DMS 273 treated with DMSO at 0.1 percent for 48 hours (cell line): ENCODE measurements around the gene TMEM72.

Source experiments
- DNase-seq: peaks from one replicate; lab custom pipeline; 2025; lab: John Stamatoyannopoulos, UW

TMEM72 gene

DNA sequence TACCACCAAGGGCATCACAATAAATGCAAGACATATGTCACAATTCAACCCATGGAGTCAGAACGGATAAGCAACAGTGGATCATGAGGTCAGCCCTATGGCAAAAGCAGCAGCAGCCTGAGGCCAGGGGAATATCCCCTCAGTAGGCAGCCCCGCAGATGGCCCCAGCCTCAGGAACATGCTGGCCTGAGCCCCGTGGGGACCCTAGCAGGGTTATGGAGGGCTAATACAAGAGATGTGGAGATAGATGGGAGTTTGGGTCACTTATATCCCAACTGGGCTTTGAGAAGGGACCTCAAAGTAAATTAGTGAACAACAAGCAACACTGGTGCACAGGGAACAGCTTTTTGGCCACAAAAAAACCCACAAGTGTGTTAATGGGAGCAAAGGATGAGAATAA is 9.1 kb downstream of the TMEM72 start:
- DNase-seq: no peak

GRCh38 chr10:44921061-44921460 is 9.9 kb downstream of the TMEM72 start:
- DNase-seq: no peak

GRCh38 chr10:44921506-44921905 is 10.4 kb downstream of the TMEM72 start:
- no peak for DNase-seq

- no peak for DNase-seq
Measured at GRCh38 chr10:44922021-44922420, 10.9 kb downstream of the TMEM72 start.

DNA sequence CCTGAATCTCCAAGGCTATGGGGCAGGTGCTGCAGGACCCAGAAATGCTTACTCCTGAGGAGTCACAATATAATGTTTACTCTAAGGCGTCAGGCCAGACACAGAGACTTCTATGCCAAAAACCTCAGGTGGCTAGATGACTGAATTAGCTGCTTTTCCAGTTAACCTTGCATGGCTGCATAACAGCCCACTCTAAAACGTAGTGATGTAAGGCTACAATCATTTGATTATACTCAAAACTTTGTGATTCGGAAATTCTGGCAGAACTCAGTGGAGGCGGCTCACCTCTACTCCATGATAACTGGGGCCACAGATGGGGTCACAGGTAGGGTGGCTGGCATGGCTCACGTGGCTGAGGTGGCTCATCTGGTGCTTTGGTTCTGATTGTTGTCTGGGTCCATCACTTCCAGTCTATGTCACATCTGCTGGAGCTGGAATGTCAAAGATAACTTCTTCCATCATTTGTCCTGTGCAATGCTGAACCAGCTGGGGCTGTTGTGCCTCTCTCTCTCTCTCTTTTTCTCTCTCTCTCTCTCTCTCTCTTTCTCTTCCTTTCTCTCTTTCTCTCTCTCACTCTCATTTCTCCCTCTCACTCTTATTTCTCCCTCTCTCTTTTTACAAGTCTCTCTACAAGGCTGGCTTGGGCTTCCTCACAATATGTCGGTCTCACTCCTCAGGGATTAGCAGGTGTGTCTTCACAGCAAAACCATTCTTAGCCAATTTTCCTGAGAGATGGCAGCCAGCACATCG is 11.8 kb downstream of the TMEM72 start:
- no peak for DNase-seq

GRCh38 chr10:44923611-44924010 is 12.5 kb downstream of the TMEM72 start:
- no peak for DNase-seq

DNA sequence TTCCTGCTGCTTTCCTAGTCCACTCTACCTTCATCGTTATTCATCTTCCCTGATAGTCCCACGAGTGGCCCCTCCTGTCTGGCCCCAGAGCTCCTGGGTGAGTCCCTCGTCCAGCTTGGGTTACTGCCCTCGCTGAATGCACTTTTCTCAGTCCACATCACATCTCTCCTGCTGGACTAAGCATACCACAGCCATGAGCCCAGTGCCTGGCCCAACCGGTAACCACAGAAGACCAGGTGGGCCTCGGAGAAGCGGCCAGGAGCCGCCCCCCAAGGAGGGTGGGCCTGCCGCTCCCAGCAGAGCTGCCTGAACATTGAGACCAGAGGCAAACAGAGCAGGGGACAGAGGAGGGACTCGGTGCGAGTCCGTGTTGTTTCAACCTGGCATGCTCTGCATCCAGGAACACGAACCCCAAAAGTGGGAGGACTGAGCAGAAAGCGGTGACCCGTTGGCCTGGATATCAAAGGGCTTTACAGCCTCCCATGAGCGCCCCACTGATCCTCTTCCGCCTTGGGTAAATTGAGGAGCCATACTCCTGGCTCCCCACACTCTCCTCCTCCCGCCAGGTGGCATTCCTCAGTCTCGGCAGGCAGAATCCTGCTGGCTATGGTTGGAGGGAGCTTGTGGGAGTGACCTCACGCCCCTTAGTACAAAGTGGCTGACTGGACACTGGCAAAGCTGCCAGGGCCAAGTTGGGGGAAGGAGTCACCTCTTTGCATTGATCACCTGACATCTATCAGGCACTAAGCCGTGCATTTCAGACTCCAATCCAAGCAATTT is 13.3 kb downstream of the TMEM72 start:
- no peak for DNase-seq

DNA sequence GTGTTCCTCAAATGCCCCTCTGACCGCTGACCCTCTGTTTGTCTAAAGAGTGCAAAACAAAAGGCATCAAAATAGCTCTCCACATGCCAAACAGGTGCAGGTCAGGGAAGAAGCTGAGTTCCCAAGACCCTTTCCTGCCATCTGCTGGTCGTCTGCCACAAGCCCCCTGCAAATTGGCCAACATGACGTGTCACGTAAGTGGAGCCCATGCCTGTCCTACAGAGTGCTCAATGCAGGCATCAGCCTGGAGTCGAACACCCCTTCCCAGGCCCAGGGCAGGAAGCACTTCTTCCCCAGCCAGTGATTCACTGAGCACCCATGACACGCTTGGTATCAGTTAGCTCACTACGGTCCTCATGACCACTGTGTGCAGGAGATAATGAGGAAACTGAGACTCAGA is 14.1 kb downstream of the TMEM72 start:
- no peak for DNase-seq

GRCh38 chr10:44925811-44926750 is 14.9 kb downstream of the TMEM72 start:
- no peak for DNase-seq

DNA sequence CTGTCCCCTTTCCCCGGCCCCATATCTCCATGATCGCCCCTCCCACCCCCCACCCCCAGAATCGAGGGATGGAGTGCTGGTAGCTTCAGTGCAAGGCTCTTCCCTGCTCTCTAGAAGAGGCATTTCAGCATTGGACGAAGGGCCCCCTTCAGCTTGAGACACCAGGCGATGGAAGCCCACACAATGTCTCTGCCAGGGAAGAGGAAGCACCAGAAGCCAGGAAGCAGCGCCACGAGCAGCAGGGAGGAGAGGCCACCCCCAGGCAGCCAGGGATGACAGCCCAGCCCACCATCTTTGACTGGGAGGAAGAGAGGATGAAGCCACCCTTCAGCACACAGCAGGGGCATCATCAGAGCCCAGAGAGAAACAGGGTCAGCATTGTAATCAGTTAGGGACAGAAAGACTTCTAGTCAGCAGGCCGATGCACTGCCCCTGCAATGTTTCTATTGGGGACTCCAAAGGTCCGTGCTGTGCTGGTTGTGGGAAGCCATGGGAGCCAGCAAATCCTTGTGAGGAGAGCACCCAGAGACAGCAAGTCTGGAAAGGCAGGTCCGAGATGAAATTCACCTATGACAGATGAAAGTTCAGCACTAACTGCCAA is 15.7 kb downstream of the TMEM72 start:
- no peak for DNase-seq

- no peak for DNase-seq
Measured at GRCh38 chr10:44927352-44927751, 16.2 kb downstream of the TMEM72 start.

DNA sequence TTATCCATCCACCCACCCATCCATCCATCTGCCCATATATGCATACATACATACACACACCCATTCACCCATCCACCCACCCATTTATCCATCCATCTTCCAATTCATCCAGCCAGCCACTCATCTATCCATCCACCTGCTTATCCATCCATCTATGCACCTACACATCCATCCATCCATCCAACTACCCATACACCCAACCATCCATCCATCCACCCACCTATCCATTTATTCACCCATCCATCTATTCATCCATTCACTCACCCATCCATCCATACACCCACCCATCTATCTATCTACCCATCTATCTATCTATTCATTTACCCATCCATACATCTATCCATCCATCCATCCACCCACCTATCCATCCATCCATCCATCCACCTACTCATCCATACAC is 17.3 kb downstream of the TMEM72 start:
- DNase-seq: no peak

- DNase-seq: no peak
Measured at GRCh38 chr10:44929356-44930255, 18.5 kb downstream of the TMEM72 start.

- DNase-seq: no peak
Measured at GRCh38 chr10:44930904-44931620, 19.9 kb downstream of the TMEM72 start.

GRCh38 chr10:44931621-44932516 is 20.7 kb downstream of the TMEM72 start:
- DNase-seq: no peak

GRCh38 chr10:44932517-44933450 is 21.6 kb downstream of the TMEM72 start:
- peak; percentile 28 for DNase-seq

DNA sequence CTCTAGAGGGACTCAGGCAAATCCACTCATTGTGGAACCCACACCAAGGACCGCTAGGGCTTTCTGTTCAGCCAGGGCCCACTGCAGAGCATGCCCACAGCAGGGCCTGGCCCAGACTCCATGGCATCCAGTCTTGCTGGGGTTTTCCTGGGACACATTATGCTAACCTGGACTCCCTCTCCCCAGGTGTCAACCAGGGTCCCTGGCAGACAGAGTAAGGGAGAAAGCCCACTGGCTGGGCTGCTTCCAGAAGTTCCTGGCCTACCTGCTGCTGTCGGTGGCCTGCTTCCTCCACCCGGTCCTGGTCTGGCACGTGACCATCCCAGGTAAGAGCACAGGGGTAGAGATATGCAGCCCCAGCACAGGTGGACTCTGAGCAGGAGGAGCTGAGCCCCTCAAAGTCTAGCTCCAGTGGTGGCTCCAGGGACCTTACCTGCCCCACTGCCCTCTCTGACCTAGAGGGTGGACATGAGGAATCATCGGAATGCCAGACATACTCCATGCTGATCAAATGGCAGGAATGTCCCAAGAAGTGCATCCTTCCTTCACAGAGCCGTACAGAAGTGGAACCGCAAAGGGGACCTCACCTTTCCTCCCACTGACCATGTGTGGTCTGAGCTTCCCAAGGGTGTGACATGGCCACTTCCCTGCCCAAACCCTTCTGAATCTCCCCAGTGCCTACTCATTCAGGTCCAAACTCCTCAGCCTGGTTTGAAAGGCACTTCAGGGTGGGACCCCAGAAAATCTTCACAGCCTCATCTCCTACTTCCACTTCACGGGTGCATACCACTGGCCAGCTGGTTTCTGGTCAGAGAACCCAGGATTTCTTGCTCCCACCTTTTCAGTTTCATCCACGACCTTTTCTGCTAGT is 22.5 kb downstream of the TMEM72 start:
- DNase-seq: no peak
